C4-2B (cell line): ENCODE measurements around the gene NF2.

Experiments used
- ZFX ChIP-seq: fragments of 450-650 bp; IDR thresholded peaks from 2 replicates; pipeline ENCODE4 v1.6.1; 2017
- TF ChIP-seq, protein P1 (sequence below): fragments of 450-650 bp; conservative IDR thresholded peaks from 2 replicates; pipeline ENCODE4 v1.5.1; 2017; ENCODE audit warnings: mild to moderate bottlenecking

DNA sequence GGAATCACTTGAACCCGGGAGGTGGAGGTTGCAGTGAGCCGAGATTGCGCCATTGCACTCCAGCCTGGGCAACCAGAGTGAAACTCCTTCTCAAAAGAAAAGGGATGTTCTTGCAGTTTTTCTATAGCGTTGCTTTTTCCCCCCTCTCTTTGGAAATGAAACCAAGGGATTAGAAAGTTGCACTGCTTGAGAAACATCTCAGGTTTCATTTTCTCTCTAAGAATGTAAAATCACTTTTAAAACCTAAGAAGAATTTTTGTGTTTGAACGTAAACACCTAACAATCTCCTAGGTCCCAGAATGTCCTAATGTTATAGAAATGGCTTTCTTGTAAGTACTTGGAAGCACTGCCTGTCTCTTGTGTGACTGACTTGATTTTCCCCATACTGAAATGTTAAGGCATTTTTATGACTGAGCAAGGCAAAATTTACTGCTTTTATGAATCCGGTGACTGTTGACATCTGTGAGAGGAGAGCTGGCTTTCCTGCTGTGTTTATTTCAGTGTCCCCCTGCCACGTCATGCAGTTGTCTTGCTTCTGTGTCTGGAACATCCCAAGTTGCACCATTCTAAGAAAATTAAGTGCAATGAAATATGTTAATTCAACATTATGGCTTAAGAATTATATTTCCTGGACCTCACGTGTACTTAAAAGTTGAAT is 37.7 kb downstream of the NF2 start:
- TF ChIP-seq, protein P1, sequence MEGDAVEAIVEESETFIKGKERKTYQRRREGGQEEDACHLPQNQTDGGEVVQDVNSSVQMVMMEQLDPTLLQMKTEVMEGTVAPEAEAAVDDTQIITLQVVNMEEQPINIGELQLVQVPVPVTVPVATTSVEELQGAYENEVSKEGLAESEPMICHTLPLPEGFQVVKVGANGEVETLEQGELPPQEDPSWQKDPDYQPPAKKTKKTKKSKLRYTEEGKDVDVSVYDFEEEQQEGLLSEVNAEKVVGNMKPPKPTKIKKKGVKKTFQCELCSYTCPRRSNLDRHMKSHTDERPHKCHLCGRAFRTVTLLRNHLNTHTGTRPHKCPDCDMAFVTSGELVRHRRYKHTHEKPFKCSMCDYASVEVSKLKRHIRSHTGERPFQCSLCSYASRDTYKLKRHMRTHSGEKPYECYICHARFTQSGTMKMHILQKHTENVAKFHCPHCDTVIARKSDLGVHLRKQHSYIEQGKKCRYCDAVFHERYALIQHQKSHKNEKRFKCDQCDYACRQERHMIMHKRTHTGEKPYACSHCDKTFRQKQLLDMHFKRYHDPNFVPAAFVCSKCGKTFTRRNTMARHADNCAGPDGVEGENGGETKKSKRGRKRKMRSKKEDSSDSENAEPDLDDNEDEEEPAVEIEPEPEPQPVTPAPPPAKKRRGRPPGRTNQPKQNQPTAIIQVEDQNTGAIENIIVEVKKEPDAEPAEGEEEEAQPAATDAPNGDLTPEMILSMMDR = no peak
- TF ChIP-seq ZFX = no peak
